ENCODE results near the gene ARSA.

DNA sequence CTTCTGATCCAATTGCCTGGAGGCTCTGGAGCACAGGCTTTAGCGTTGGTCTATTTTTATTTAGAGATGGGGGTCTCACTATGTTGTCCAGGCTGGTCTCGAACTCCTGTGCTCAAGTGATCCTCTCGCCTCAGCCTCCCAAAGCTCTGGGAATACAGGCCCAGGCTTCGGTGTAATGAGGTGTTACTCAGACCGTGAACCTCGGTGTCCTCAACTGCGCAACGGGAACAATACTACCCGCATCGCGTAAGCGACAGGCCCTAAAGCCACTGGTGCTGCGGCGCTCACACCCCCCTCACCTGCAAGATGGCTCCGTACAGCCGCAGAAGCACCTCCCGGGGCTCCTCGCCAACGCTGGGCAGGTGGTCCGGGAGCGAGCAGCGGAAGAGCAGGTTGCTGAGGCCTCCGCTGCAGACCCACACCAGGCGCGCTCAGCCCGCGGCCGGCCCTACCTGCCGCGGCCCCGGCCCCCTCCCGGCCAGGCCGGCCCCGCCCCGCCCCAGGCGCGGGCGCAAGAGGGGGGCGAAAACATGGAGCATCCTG lies 45.9 kb downstream of the ARSA start:
- TF ChIP-seq, protein P1, sequence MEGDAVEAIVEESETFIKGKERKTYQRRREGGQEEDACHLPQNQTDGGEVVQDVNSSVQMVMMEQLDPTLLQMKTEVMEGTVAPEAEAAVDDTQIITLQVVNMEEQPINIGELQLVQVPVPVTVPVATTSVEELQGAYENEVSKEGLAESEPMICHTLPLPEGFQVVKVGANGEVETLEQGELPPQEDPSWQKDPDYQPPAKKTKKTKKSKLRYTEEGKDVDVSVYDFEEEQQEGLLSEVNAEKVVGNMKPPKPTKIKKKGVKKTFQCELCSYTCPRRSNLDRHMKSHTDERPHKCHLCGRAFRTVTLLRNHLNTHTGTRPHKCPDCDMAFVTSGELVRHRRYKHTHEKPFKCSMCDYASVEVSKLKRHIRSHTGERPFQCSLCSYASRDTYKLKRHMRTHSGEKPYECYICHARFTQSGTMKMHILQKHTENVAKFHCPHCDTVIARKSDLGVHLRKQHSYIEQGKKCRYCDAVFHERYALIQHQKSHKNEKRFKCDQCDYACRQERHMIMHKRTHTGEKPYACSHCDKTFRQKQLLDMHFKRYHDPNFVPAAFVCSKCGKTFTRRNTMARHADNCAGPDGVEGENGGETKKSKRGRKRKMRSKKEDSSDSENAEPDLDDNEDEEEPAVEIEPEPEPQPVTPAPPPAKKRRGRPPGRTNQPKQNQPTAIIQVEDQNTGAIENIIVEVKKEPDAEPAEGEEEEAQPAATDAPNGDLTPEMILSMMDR (conservative IDR thresholded peaks at IDR 0.05), result no peak
- TF ChIP-seq EZH2 (IDR thresholded peaks at IDR 0.05; ENCODE audit: low read depth), result no peak
